Hematopoietic multipotent progenitor cell treated with erythropoietin and hydrocortisone succinate and interleukin-3 and kit ligand, for 17 days (in vitro differentiated cells): ENCODE results near the gene FAM187B.
"Not testable (repeated sequence)": the region's sequence is repeated elsewhere in the genome, so short reads cannot be mapped to it uniquely, and the experiment has no call there.

Source experiments
- DNase-seq: peaks from one replicate; pipeline ENCODE4 v3.0.0-alpha.2; 2015; ENCODE audit warnings: low spot score

FAM187B gene

DNA sequence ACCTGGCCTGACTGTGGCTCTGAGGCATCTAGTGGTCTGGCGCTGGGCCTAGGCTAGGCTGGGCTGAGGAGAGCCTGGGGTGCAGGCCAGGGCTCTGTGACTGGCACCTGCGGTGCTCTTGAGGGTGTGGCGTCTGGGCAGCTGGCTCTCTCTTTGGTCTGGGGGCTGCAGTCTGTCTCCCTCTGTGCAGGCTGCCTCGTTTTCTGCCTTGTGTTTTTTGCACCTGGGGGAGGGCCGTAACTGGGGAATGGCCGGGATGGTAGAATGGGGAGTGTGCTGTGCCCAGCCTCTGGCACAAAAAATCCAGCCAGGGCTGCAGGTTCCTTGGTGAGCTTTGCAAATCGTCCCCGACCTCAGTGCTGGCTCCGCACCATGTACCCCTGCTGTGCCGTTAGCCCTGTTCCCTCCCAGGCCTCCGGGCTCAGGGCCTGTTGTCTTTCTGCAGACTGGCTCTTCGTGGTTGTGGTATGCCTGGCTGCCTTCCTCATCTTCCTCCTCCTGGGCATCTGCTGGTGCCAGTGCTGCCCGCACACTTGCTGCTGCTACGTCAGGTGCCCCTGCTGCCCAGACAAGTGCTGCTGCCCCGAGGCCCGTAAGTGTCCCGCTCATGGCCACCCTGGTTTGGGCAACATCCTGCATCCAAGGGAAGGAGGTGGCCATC lies 33.7 kb upstream of the FAM187B start:
- no peak for DNase-seq

DNA sequence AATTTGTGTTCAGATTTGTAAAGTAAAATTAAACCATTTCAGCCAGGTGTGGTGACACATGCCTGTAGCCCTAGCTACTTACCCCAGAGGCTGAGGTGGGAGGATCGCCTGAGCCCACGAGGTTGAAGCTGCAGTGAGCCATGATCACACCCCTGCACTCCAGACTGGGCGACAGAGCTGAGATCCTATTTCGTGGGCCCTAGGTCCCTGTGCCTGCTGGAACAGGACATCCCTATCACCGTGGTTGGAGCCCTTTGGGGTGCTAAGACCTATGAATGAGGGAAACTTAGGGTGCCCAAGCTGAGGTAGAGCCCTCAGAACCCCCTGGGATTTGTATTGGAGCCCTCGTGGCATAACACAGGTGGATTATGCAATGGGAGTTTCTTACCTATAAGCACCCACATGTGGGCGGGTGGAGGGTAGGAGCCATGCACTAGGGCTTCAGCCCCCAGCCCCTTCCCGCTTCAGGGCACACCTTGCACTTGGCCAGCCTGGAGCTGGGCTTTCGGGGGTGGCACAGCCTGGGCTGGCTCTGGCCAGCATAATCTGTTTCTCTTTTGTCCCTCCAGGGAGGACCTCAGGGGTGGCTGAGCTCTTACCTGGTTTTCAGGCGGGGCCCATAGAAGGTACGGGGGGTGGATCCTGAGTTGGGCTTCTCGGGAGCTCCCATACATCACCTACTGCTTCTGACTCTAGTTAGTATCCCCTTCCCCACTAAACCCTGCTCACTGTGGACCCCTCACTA lies 33.0 kb upstream of the FAM187B start:
- DNase-seq, result no peak

- DNase-seq, result no peak
Measured at GRCh38 chr19:35260694-35261304, 32.3 kb upstream of the FAM187B start.

DNA sequence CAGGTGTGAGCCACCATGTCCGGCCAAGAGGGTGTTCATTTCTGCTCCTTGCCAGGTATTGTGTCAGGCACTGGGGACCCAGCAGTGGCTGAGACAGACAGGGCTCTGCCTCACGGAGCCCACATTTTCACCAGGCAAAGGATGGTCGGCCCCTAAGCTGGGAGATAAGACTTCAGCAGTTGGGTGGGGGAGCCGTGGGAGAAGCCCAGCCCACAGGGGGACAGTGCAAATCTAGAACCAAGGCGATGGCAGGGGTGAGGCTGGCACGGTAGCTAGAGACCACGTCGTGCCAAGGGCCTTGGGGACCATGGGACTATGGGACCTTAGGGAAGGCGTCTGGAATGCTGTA lies 28.5 kb upstream of the FAM187B start:
- no peak for DNase-seq

- DNase-seq, result no peak
Measured at GRCh38 chr19:35256566-35256965, 28.0 kb upstream of the FAM187B start.

- DNase-seq, result no peak
Measured at GRCh38 chr19:35254341-35255297, 26.1 kb upstream of the FAM187B start.

GRCh38 chr19:35253316-35254286 lies 25.1 kb upstream of the FAM187B start:
- no peak for DNase-seq

DNA sequence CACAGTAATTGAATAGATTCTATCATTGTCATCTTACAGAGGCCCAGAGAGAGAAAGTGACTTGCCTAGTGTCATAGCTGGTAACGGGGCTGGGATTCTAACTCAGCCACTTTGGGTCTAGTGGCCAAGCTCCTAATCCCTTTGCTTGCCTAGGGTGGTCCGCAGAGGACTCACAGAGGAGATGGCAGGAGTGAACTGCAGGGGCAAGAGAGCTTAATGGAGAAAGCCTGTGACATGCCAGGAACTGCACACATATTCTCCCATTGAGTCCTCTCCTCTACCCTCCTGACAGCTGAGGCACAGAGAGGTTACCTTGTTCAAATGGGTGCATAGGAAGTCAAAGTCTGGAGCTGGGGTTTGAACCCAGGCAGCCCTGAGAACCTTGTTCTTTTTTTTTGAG lies 22.9 kb upstream of the FAM187B start:
- DNase-seq, result no peak

DNA sequence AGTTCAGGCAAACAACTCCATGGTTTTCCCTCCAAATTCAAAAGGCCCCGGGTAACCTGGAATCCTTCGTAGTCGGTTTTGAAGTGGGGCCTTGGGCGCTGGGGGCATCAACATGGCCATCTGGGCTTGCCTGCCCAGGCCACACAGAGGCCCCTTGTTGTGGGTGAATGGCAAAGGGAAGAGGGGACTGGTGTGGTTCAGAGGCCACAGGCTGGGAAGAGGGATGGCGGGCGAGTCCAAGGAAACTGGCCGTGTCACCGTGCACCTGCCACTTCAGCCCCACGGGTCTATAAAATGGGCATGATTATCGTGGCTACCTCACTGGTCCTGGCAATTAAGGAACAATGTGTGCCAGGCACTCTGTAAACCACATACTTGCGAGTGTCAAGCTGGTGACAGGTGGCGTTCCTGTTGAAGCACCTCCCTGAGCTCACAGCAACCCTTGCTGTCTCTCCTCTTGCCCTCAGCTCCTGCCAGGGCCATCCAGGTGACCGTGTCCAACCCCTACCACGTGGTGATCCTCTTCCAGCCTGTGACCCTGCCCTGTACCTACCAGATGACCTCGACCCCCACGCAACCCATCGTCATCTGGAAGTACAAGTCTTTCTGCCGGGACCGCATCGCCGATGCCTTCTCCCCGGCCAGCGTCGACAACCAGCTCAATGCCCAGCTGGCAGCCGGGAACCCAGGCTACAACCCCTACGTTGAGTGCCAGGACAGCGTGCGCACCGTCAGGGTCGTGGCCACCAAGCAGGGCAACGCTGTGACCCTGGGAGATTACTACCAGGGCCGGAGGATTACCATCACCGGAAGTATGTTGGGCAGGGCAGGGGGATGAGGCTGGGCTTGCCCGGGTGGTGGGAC lies 21.5 kb upstream of the FAM187B start:
- DNase-seq, result no peak

- no peak for DNase-seq
Measured at GRCh38 chr19:35249146-35249847, 20.8 kb upstream of the FAM187B start.

GRCh38 chr19:35248310-35249145 lies 20.0 kb upstream of the FAM187B start, which contains the start of gene LSR:
TSS of gene LSR (plus strand) at chr19:35249002. CDS start at chr19:35249023, 21 bp downstream.
- no peak for DNase-seq

GRCh38 chr19:35247526-35248309 lies 19.2 kb upstream of the FAM187B start:
- DNase-seq, result no peak

GRCh38 chr19:35246466-35247092 lies 18.0 kb upstream of the FAM187B start:
- DNase-seq, result no peak

- DNase-seq, result no peak
Measured at GRCh38 chr19:35241417-35241816, 12.9 kb upstream of the FAM187B start.

DNA sequence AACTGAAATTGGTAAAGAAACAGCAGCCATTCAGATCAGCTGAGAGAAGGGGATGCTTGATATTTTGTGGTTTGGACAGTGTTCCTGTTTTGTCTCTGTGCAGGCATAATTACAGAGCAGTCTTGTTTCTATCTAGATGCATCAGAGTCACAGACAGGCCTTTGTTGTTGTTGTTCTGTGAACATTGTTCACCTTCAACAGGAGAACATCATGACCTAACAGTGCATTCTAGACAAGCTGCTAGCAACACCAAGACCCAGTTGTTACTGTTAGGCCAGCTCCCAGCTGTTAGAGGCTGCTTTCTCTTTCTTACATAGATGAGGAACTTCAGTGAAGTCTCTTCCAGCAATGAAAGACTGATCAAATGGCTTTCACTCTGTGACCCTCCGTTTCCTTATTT lies 11.8 kb upstream of the FAM187B start:
- no peak for DNase-seq

DNA sequence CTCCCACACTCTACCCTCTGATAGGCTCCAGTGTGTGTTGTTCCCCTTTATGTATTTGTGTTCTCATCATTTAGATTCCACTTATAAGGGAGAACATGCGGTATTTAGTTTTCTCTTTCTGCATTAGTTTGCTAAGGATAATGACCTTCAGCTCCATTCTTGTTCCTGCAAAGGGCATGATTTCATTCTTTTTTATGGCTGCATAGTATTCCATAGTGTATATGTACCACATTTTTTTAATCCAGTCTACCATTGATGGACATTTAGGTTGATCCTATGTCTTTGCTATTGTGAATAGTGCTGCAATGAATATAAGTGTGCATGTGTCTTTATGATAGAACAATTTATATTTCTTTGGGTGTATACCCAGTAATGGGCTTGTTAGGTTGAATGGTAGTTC lies 11.1 kb upstream of the FAM187B start:
- not testable (repeated sequence) for DNase-seq
